ENCODE data around the gene TMEM232.

Gene TMEM232

GRCh38 chr5:110507972-110508371 is 218.5 kb downstream of the TMEM232 start:
- no peak for DNase-seq (ENCODE audit: low read depth)
- no peak for TF ChIP-seq CTCF (IDR thresholded peaks at IDR 0.05; ENCODE audit: low read length, missing control alignments)
- no peak overlapping the region for H3K4me3 ChIP-seq (replicated peaks; ENCODE audit: low read depth, low read length)

- no peak for DNase-seq (ENCODE audit: low read depth)
- no peak overlapping the region for H3K4me3 ChIP-seq (replicated peaks; ENCODE audit: low read depth, low read length)
- TF ChIP-seq CTCF (IDR thresholded peaks at IDR 0.05; ENCODE audit: low read length, missing control alignments): no peak
Observed at GRCh38 chr5:110506378-110506777, 220.1 kb downstream of the TMEM232 start.

GRCh38 chr5:110496276-110496675 is 230.2 kb downstream of the TMEM232 start:
- no peak overlapping the region for H3K4me3 ChIP-seq (replicated peaks; ENCODE audit: low read depth, low read length)
- no peak for DNase-seq (ENCODE audit: low read depth)
- no peak for TF ChIP-seq CTCF (IDR thresholded peaks at IDR 0.05; ENCODE audit: low read length, missing control alignments)

GRCh38 chr5:110492446-110492845 is 234.0 kb downstream of the TMEM232 start:
- no peak for DNase-seq (ENCODE audit: low read depth)
- H3K4me3 ChIP-seq (replicated peaks; ENCODE audit: low read depth, low read length): no peak overlapping the region
- TF ChIP-seq CTCF (IDR thresholded peaks at IDR 0.05; ENCODE audit: low read length, missing control alignments): no peak

- no peak for TF ChIP-seq CTCF (IDR thresholded peaks at IDR 0.05; ENCODE audit: low read length, missing control alignments)
- no peak overlapping the region for H3K4me3 ChIP-seq (replicated peaks; ENCODE audit: low read depth, low read length)
- peak; percentile 74 for DNase-seq (ENCODE audit: low read depth)
Observed at GRCh38 chr5:110478895-110479294, 247.6 kb downstream of the TMEM232 start.

GRCh38 chr5:110477911-110478310 is 248.6 kb downstream of the TMEM232 start:
- peak; percentile 45 for DNase-seq (ENCODE audit: low read depth)
- TF ChIP-seq CTCF (IDR thresholded peaks at IDR 0.05; ENCODE audit: low read length, missing control alignments): no peak
- no peak overlapping the region for H3K4me3 ChIP-seq (replicated peaks; ENCODE audit: low read depth, low read length)

GRCh38 chr5:110476164-110476563 is 250.3 kb downstream of the TMEM232 start:
- no peak for TF ChIP-seq CTCF (IDR thresholded peaks at IDR 0.05; ENCODE audit: low read length, missing control alignments)
- DNase-seq (ENCODE audit: low read depth): no peak
- H3K4me3 ChIP-seq (replicated peaks; ENCODE audit: low read depth, low read length): no peak overlapping the region
